Stimulated activated CD4-positive, alpha-beta T cell treated with anti-CD3 and anti-CD28 coated beads, Interleukin-12 subunit alpha, Interleukin-12 subunit beta, amount 100 ng/mL, for 24 hours (primary cell): Measurements from ENCODE around the gene HABP2.

Experiments used
- DNase-seq, 2 experiments: peaks; one replicate each; pipeline ENCODE4 v3.0.0-alpha.2; 2020; ENCODE audit warnings: low read depth in 2 of 2

HABP2 gene

GRCh38 chr10:113631684-113632367 lies 79.0 kb downstream of the HABP2 start:
- DNase-seq: no peak
